Measurements from ENCODE around the gene PPP2R2C. TPM values are rescaled to one million over a fixed set of nuclear protein-coding genes. Genes with fewer than 3 reads are reported as not detected.

PPP2R2C gene
- total and polyA plus RNA-seq, 9 of the 15 experiments (the other 6 are each of a cell fraction or from before 2014, with no cell fraction given) = 0.04 to 0.06 TPM; not detected in 7

- DNase-seq (ENCODE audit: extremely low read depth in 1 of 4, low spot score in 3 of 4) (no peak), ATAC-seq (no peak), FAIRE-seq (no peak)
- no peak overlapping the region for H3K27ac ChIP-seq (ENCODE audit: extremely low read depth, low read depth, low read length)
- peaks cover 13% of the 10 kb centered on the region for H4K20me1 ChIP-seq (replicated peaks; ENCODE audit: control insufficient read depth, insufficient read depth, low read length)
- no peak overlapping the region for H3K4me2 ChIP-seq (ENCODE audit: insufficient read depth, low read length)
- in situ Hi-C loops (cut with MboI) (no loop called here), intact Hi-C loops (cut with micrococcal nuclease) (no loop called here)
- peaks cover 6% of the 10 kb centered on the region for H3K9me1 ChIP-seq (ENCODE audit: control insufficient read depth, insufficient read depth, low read length)
- no peak overlapping the region for H3K4me3 ChIP-seq
- no peaks in the 10 kb centered on the region for H3K79me2 ChIP-seq (ENCODE audit: control insufficient read depth, insufficient read depth, low read length)
- ChIA-PET CTCF (ENCODE audit: low intra/inter-chr PET ratio) (no interaction called here), POLR2A (no interaction called here)
- H3K4me1 ChIP-seq (replicated peaks in 1 of 2; ENCODE audit: control insufficient read depth in 2 of 2, insufficient read depth in 2 of 2, low read length in 2 of 2) = peaks cover 0 to 8% of the 10 kb centered on the region in 2 experiments; a peak in 1 of 5 replicates
- no TSS peak for BruUV-seq (replicated peaks)
- peaks cover 4 to 77% of the 10 kb centered on the region in 2 experiments; a peak in 4 of 5 replicates for H3K27me3 ChIP-seq (ENCODE audit: control insufficient read depth in 2 of 2, insufficient read depth in 2 of 2, low read length in 2 of 2)
- TF ChIP-seq ZNF121 (CRISPR knock-in tag; conservative IDR thresholded peaks at IDR 0.05) = no peak
- TF ChIP-seq POLR2AphosphoS2 (IDR thresholded peaks at IDR 0.05; ENCODE audit: low read length) = no peak
- TF ChIP-seq ZBTB26 (CRISPR knock-in tag; IDR thresholded peaks at IDR 0.05) = no peak
- no peak for TF ChIP-seq PHB2 (IDR thresholded peaks at IDR 0.05; ENCODE audit: low read depth)
- TF ChIP-seq HEY1 (CRISPR knock-in tag; IDR thresholded peaks at IDR 0.05; ENCODE audit: borderline replicate concordance) = no peak
- no peak for TF ChIP-seq FOXK1 (CRISPR knock-in tag; IDR thresholded peaks at IDR 0.05; ENCODE audit: borderline replicate concordance)
- TF ChIP-seq POU5F1 (IDR thresholded peaks at IDR 0.05; ENCODE audit: borderline replicate concordance, low read depth, low read length, partially characterized antibody) = no peak
- no peak for TF ChIP-seq ELF1 (tag; IDR thresholded peaks at IDR 0.05)
- WGBS (ENCODE audit: insufficient coverage, low coverage, missing lambda C conversion rate) = 2% methylated on average over 6 of the region's 6 CpGs
- H3K9ac ChIP-seq (ENCODE audit: insufficient read depth in 1 of 2, low read depth in 2 of 2, low read length in 2 of 2) = no peak overlapping the region
- H2AFZ ChIP-seq (ENCODE audit: low read depth, low read length) = no peak overlapping the region
- H3K9me3 ChIP-seq (replicated peaks; ENCODE audit: control insufficient read depth, insufficient read depth, low read depth, low read length) = no peaks in the 10 kb centered on the region
- no peaks in the 10 kb centered on the region for H3K36me3 ChIP-seq (ENCODE audit: control insufficient read depth, insufficient read depth, low read length)
These were observed 173.6 kb downstream of the PPP2R2C start for GRCh38 chr4:6298852-6299251.
